SJCRH30 (cell line): ENCODE results near the gene ZNF28. TPM values are rescaled to one million over a fixed set of nuclear protein-coding genes. Genes with fewer than 3 reads are reported as not detected.
"Not testable (repeated sequence)": the region's sequence is repeated elsewhere in the genome, so short reads cannot be mapped to it uniquely, and the experiment has no call there.

Experiments
- DNase-seq, 2 experiments: peaks; one replicate each; pipeline ENCODE4 v3.0.0-alpha.2; 2015 to 2020
- H3K27ac ChIP-seq: fragments of 250-450 bp; sonication (Bioruptor Pico); 2 replicates; pipeline ENCODE4 v1.5.1; 2020; ENCODE audit warnings: mild to moderate bottlenecking, moderate library complexity
- H3K27me3 ChIP-seq: fragments of 250-450 bp; sonication (Bioruptor Pico); 2 replicates; pipeline ENCODE4 v1.5.1; 2020; ENCODE audit warnings: mild to moderate bottlenecking, moderate library complexity
- H3K36me3 ChIP-seq: fragments of 250-450 bp; sonication (Bioruptor Pico); 2 replicates; pipeline ENCODE4 v1.5.1; 2020; ENCODE audit warnings: mild to moderate bottlenecking, moderate library complexity
- H3K4me1 ChIP-seq: fragments of 250-450 bp; sonication (Bioruptor Pico); 2 replicates; pipeline ENCODE4 v1.5.1; 2020; ENCODE audit warnings: mild to moderate bottlenecking, moderate library complexity
- H3K4me3 ChIP-seq: fragments of 250-450 bp; sonication (Bioruptor Pico); 2 replicates; pipeline ENCODE4 v1.5.1; 2020; ENCODE audit warnings: mild to moderate bottlenecking, moderate library complexity
- H3K9me3 ChIP-seq: fragments of 250-450 bp; sonication (Bioruptor Pico); replicated peaks from 2 replicates; pipeline ENCODE4 v1.5.1; 2020; ENCODE audit warnings: mild to moderate bottlenecking, moderate library complexity
- total RNA-seq: library from RNA; depleted of rRNA; stranded (reverse); fragments of >200 nt; shearing (Covaris generic); gene quantifications from 2 replicates; pipeline ENCODE4 v1.2.3, GENCODE V29; 2014; rRNA removed

ZNF28 gene
- total RNA-seq, 1 experiment from 2014 or later: 27.9 TPM

- H3K9me3 ChIP-seq: peaks cover 26% of the 10 kb centered on the region
- peaks cover 46% of the 10 kb centered on the region for H3K36me3 ChIP-seq
- DNase-seq, H3K27me3 ChIP-seq, H3K4me1 ChIP-seq, H3K27ac ChIP-seq, H3K4me3 ChIP-seq: not testable (repeated sequence)
These were observed 21.3 kb downstream of the ZNF28 start for GRCh38 chr19:52799950-52800640.

GRCh38 chr19:52789440-52789839 is 32.0 kb downstream of the ZNF28 start:
- no peaks in the 10 kb centered on the region for H3K9me3 ChIP-seq
- H3K27me3 ChIP-seq: no peaks in the 10 kb centered on the region

GRCh38 chr19:52786464-52787354 is 34.7 kb downstream of the ZNF28 start, which contains the start of gene ZNF600:
Gene ZNF600, minus strand, starts transcription at chr19:52786791. Its CDS starts 7,903 bp downstream, at chr19:52778888.
- Histone ChIP-seq H3K27ac (peak within 1 kb of the TSS; percentile 35), H3K4me3 (peak within 1 kb of the TSS; percentile 59)
- not testable (repeated sequence) for H3K36me3 ChIP-seq, H3K27me3 ChIP-seq, H3K9me3 ChIP-seq, H3K4me1 ChIP-seq
- peak; percentile 53 to 68 for DNase-seq

More at GRCh38 chr19:52789440-52789839, 32.0 kb downstream of the ZNF28 start:
- H3K27ac ChIP-seq: no peak overlapping the region
- H3K36me3 ChIP-seq: no peaks in the 10 kb centered on the region
- no peaks in the 10 kb centered on the region for H3K4me1 ChIP-seq
- no peak overlapping the region for H3K4me3 ChIP-seq
- no peak for DNase-seq

- no peaks in the 10 kb centered on the region for H3K4me1 ChIP-seq
- no peaks in the 10 kb centered on the region for H3K27me3 ChIP-seq
- DNase-seq: peak in 1 of 2 experiments; percentile 3
- no peaks in the 10 kb centered on the region for H3K9me3 ChIP-seq
- no peaks in the 10 kb centered on the region for H3K36me3 ChIP-seq
- peak overlapping the region; percentile 59 for H3K4me3 ChIP-seq
- H3K27ac ChIP-seq: no peak overlapping the region; the same call in 1 of the 2 replicates
These were observed 35.4 kb downstream of the ZNF28 start for GRCh38 chr19:52786078-52786463.

GRCh38 chr19:52785506-52785905 is 35.9 kb downstream of the ZNF28 start:
- H3K4me3 ChIP-seq: no peak overlapping the region

GRCh38 chr19:52782864-52783263 is 38.6 kb downstream of the ZNF28 start:
- not testable (repeated sequence) for DNase-seq, H3K4me1 ChIP-seq, H3K36me3 ChIP-seq, H3K27me3 ChIP-seq, H3K27ac ChIP-seq, H3K4me3 ChIP-seq, H3K9me3 ChIP-seq

More at GRCh38 chr19:52785506-52785905, 35.9 kb downstream of the ZNF28 start:
- H3K9me3 ChIP-seq: no peaks in the 10 kb centered on the region
- DNase-seq: no peak
- H3K27ac ChIP-seq: no peak overlapping the region
- no peaks in the 10 kb centered on the region for H3K27me3 ChIP-seq
- no peaks in the 10 kb centered on the region for H3K4me1 ChIP-seq
- H3K36me3 ChIP-seq: no peaks in the 10 kb centered on the region

- Histone ChIP-seq H3K9me3 (no peaks in the 10 kb centered on the region), H3K4me1 (no peaks in the 10 kb centered on the region), H3K27ac (no peak overlapping the region), H3K36me3 (no peaks in the 10 kb centered on the region), H3K4me3 (no peak overlapping the region), H3K27me3 (no peaks in the 10 kb centered on the region)
- no peak for DNase-seq
These were observed 42.6 kb downstream of the ZNF28 start for GRCh38 chr19:52778811-52779210.

- not testable (repeated sequence) for H3K9me3 ChIP-seq, H3K4me1 ChIP-seq, H3K27me3 ChIP-seq, H3K4me3 ChIP-seq, H3K36me3 ChIP-seq, DNase-seq, H3K27ac ChIP-seq
These were observed 65.0 kb downstream of the ZNF28 start for GRCh38 chr19:52756447-52756846.

- no peaks in the 10 kb centered on the region for H3K36me3 ChIP-seq
- no peak for DNase-seq
- H3K4me3 ChIP-seq: no peak overlapping the region
- H3K4me1 ChIP-seq: no peaks in the 10 kb centered on the region
- H3K27ac ChIP-seq: no peak overlapping the region
- H3K27me3 ChIP-seq: no peaks in the 10 kb centered on the region
- 0 out of 2 replicates have a peak, but pooled peaks cover 2% of the 10 kb centered on the region for H3K9me3 ChIP-seq
These were observed 71.7 kb downstream of the ZNF28 start for GRCh38 chr19:52749780-52750179.

- peak in 1 of 2 experiments; percentile 55 for DNase-seq
- Histone ChIP-seq H3K27ac (no peak overlapping the region), H3K27me3 (no peaks in the 10 kb centered on the region), H3K4me1 (no peaks in the 10 kb centered on the region), H3K9me3 (0 out of 2 replicates have a peak, but pooled peaks cover 2% of the 10 kb centered on the region), H3K36me3 (no peaks in the 10 kb centered on the region), H3K4me3 (no peak overlapping the region)
These were observed 73.0 kb downstream of the ZNF28 start for GRCh38 chr19:52748336-52748950.

Other genes starting within 250 kb of the ZNF28 start
- gene ZNF83, start 183.3 kb downstream of the ZNF28 start, total RNA-seq: 32.7 and 47.0 TPM in 2 replicates
- gene ZNF611, start 86.6 kb downstream of the ZNF28 start, total RNA-seq: 9.6 and 12.3 TPM in 2 replicates
- gene ZNF600, start 34.8 kb downstream of the ZNF28 start, total RNA-seq: 2.5 and 3.3 TPM in 2 replicates
- gene ZNF468, start 36.0 kb upstream of the ZNF28 start, total RNA-seq: 25.4 and 29.8 TPM in 2 replicates
- 11.4 and 15.3 TPM in 2 replicates for gene ZNF320, start 76.0 kb upstream of the ZNF28 start, total RNA-seq
- gene ZNF888, start 101.8 kb upstream of the ZNF28 start, total RNA-seq: 6.8 TPM in 2 replicates
- 10.4 and 12.3 TPM in 2 replicates for gene ZNF816, start 141.2 kb upstream of the ZNF28 start, total RNA-seq
- not detected in 2 replicates for gene ERVV-1, start 192.3 kb upstream of the ZNF28 start, total RNA-seq
- not detected in 2 replicates for gene ERVV-2, start 223.1 kb upstream of the ZNF28 start, total RNA-seq